KOPT-K1 (cell line): Measurements from ENCODE around the gene DSC3.

Source experiments
- H3K27ac ChIP-seq: fragments of 200-600 bp; sonication (generic); 2 replicates; pipeline ENCODE4 v1.5.1; 2016; ENCODE audit warnings: antibody characterized with exemption, mild to moderate bottlenecking, low read depth, low read length; ENCODE audit not compliant: poor library complexity, severe bottlenecking
- H3K36me3 ChIP-seq: fragments of 200-600 bp; sonication (generic); 2 replicates; pipeline ENCODE4 v1.5.1; 2017; ENCODE audit warnings: antibody characterized with exemption, mild to moderate bottlenecking, low read length, moderate library complexity; ENCODE audit not compliant: insufficient read depth
- H3K9me3 ChIP-seq: fragments of 200-600 bp; sonication (generic); 2 replicates; pipeline ENCODE4 v1.5.1; 2017; ENCODE audit warnings: antibody characterized with exemption, low read length, mild to moderate bottlenecking; ENCODE audit not compliant: insufficient read depth, poor library complexity, severe bottlenecking

Gene DSC3

DNA sequence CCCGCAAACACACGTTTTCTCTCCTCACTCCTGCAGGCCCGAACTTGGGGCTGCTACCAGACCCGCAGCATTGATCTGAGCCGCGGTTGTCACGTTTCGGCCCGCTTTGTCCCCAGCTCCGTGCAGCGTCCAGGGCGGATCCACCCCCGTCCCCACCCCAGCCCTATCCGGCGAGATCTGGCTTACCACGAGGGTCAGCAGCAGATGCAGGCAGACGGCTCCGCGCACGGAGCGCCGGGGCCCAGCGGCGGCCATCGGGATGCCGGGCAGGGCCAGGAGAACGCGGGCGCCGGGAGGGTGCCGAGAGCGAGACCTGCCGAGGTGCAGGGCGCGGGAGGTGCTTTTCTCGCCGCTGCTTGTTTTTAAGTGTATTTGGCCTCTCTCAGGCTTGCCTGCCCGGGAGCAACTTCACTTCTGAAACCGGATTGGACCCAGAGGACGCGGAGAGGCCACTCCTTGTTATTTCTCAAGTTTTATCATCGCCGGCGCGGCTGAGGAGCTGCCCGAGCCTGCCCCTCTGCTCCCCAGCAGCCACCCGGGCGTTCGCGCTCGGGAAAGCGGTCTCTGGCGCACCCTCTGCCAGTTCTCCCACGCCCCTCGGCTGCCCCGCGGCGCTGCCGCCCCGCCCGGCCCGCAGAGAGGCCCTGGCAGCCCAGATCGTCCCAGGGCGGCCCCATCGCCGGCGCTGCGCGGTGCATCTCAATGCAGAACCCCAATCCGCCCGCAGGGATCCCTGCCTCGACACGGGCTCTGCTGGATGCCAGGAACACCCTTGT is at the start of gene DSC3:
DSC3 (minus strand) TSS at position 337 of the 776 bp plus-strand sequence; CDS start at position 255, 82 bp downstream.
- H3K27ac ChIP-seq, result no peak within 1 kb of the TSS
- H3K36me3 ChIP-seq, result no peaks in the 10 kb centered on the region
- no peaks in the 10 kb centered on the region for H3K9me3 ChIP-seq

DNA sequence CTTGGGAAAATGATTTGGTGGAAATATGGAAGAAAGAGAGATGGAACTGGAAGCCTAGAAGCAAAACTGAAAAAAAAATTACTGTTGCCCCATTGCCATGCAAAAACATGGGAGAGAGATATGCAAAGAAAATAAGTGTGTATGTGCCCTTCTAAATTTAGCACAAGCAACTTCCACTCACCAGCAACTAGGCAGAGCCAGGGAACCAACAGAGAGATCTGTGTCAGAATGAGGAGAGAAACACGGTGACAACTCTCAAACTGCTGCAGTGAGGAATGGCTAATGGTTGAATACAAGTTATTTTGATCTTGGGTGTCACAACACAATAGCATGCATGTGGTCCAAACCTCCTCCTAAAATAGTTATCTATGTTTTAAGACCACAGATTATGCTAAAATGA is 48.8 kb upstream of the DSC3 start:
- Histone ChIP-seq H3K9me3 (no peaks in the 10 kb centered on the region), H3K36me3 (no peaks in the 10 kb centered on the region), H3K27ac (no peak overlapping the region)

DNA sequence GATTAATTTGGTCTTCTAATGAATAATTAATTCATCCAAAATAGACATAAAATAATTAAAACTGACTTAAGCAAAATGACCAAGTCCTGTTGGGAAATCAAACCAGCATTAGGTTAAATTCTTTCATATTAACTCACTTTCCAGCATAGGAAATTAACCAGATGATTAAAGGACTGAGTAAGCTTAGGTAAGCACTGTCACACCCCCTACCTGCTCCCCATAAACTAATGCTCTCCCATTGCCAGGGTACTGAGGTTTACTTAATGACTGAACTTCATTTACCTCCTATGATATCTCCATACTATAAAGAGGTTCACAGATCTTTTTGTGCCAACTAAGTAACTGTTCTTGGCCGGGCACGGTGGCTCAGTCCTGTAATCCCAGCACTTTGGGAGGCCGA is 46.0 kb upstream of the DSC3 start:
- no peaks in the 10 kb centered on the region for H3K9me3 ChIP-seq
- H3K27ac ChIP-seq, result no peak overlapping the region
- no peaks in the 10 kb centered on the region for H3K36me3 ChIP-seq

DNA sequence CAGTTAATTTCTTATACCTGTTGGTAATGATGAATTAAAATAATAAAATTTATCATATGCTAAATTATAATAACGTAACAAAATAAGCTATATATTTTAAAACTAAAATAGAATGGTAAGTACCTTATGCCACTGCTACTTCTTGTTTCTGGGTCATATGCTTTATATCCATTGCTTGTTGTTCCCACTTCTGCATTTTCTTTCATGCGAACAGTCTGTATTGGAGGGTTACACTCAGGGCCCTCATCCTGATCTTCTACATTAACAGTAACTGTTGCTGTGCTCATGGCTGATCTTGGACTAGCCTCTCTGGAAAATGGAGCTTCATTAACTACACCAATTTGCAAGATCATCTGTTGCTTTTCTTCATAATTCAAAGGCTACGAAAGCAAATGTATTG is 37.4 kb upstream of the DSC3 start:
- H3K27ac ChIP-seq, result no peak overlapping the region
- no peaks in the 10 kb centered on the region for H3K36me3 ChIP-seq
- H3K9me3 ChIP-seq, result no peaks in the 10 kb centered on the region

DNA sequence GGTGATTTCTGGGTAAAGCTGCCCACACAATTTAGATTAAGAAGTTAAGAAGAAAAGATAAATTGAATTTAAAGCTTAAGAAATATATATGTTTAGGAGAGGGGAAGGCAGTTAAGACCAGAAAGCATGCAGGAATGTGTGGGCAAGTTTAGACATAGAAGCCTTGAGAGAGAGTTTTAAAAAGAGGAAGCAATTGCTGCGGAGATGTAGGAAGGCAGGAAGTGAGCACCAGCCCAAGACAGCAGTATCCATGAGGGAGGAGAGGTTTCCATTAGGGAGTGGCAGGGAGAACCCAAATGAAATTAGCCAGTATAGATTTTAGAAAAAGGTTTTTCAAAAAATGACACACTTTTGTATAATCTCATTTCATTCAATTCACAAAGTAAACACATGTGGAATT is 35.3 kb upstream of the DSC3 start:
- Histone ChIP-seq H3K36me3 (no peaks in the 10 kb centered on the region), H3K9me3 (no peaks in the 10 kb centered on the region), H3K27ac (no peak overlapping the region)

DNA sequence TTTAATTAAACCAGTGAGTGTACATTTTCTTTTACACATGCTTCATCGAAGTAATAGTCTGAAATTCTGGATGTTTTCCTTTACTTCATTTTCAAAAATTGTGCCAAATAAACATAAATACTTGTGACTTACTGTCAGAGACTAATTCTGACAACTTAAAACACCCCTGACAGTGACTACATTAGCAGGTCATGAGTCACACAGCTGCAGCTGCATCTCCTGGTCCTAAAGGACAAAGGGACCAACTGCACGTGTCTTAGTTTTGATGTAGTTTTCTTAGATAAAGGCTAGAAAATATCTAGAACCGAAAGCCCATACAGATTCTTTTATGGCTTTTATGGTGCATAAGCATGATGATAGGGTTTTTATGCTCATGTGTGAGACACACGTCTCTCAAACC is 29.6 kb upstream of the DSC3 start:
- no peaks in the 10 kb centered on the region for H3K9me3 ChIP-seq
- H3K27ac ChIP-seq, result no peak overlapping the region
- H3K36me3 ChIP-seq, result no peaks in the 10 kb centered on the region

DNA sequence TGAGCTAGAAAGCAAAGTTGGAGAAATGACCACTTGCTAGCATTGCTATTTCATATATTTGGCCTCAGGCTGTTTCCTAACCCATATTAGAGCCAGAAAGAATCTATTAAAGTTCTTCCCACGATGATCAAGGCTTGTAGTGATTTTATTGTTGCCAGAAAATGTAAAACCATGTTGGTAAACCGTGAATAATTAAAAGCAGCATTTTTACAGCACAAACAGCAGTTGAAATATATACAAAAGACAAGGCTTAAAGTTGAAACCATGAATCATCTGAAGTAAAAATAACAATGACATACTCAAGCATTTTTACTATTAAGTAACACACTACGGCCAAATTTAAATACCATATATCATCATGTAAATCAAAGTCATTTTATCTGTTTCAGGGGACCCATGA is 27.7 kb upstream of the DSC3 start:
- Histone ChIP-seq H3K9me3 (no peaks in the 10 kb centered on the region), H3K36me3 (no peaks in the 10 kb centered on the region), H3K27ac (no peak overlapping the region)

DNA sequence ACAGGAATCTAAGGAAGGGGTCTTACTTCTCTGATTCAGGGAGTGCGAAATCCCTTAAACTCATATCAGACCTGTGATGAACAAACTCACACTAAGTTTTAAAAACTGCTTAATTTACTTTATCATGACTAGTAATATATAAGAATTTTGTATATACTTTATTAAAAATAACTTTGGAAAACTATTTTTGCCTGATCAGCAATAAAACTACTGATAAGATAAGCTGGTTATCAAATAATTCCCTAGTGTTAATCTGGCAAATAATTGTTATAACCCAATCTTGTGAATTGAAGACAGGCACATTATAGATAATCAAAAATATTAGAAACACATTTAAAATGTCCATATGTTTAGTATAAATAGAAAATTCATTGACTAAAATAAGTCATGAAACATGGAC is 23.7 kb upstream of the DSC3 start:
- no peak overlapping the region for H3K27ac ChIP-seq
- no peaks in the 10 kb centered on the region for H3K9me3 ChIP-seq
- H3K36me3 ChIP-seq, result no peaks in the 10 kb centered on the region

DNA sequence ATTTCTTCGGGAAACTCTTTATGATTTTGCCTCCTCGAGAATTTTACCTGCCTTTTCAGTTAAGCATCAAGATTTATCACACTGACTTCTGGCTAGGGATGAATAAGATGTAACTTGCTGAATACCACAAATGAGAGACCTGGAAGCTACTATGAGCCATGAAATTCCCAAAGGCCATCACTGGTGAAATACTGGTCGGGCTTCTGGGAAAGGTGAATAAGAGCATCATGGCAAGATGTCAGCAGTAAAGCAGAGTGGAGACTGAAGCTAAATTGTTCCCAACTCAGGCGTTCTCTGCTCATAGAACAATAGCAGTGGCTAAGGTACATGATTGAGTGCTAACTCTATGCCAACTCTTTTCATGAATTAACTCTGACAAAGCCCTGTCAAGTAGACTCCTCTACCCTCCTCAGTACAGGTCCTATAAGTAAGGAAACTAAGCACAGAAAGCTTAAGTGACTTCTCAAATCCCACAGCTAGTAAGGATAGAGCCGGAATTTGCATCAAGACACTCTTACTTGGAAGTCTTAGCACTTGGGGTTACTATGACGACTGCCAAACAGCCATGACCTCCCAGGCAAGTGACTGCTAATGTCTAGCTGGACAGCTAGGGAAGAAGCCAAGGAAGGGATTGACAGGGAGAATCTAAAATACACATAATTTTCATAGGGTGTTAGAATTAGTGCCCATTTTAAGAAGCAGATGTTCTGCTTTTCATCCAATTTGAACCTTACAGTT is 22.7 kb upstream of the DSC3 start:
- Histone ChIP-seq H3K36me3 (no peaks in the 10 kb centered on the region), H3K27ac (no peak overlapping the region), H3K9me3 (no peaks in the 10 kb centered on the region)

DNA sequence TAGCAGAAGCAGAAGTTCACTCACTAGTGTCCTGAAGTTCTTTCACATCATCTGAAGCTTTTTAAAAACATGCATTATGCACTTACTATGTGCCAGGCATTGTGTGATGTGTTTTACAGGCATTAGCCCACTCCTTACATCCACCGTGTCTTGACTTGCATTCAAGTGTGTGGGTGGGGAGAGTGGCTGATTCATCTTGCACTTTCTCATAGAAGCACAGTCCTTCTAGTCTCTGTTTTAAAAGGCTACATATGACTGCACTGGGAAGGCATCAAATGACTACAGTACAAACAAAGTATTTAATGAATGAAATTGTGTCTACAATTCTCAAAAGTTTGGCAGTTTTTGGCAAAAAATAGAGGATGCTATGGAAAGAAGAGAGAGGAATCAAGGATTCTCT is 21.6 kb upstream of the DSC3 start:
- no peak overlapping the region for H3K27ac ChIP-seq
- H3K9me3 ChIP-seq, result no peaks in the 10 kb centered on the region
- H3K36me3 ChIP-seq, result no peaks in the 10 kb centered on the region

DNA sequence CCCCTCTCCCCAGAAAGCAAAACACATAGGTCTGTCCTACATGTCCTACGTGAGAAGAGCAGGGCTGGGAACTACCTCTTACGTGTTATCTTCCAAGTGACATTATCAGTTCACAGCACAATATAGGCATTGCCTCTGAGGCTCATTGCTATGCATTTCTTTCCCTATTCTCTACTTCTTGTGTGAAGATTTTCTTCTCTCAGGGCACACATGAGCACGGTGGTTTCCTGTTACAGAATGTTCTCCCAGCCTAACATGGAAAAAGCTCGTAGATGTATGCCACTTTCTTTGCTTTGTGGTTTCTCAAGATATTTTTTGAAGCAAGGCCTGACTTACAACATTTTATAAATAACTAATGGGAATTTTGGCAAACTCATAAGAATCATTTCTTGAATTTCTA is 19.4 kb upstream of the DSC3 start:
- no peaks in the 10 kb centered on the region for H3K36me3 ChIP-seq
- H3K27ac ChIP-seq, result no peak overlapping the region
- H3K9me3 ChIP-seq, result no peaks in the 10 kb centered on the region

DNA sequence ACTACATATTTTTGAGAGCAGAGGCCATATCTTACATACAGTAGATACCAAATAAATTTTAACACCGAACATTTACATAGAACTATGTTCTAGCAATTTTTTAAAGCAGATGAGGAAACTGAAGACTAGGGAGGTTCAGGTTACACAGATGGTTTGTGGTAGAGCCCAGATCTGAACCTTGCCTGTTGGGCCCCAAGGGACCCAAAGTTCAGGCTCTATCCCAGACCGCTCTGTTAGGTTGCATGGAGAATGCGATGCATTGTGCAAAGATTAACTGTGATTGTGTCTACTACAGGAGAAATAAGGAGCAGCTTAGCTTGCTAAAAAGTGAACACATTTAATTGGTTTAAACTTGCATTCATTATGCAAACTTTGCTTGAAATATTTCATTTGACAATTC is 16.4 kb upstream of the DSC3 start:
- Histone ChIP-seq H3K9me3 (no peaks in the 10 kb centered on the region), H3K36me3 (no peaks in the 10 kb centered on the region), H3K27ac (no peak overlapping the region)

DNA sequence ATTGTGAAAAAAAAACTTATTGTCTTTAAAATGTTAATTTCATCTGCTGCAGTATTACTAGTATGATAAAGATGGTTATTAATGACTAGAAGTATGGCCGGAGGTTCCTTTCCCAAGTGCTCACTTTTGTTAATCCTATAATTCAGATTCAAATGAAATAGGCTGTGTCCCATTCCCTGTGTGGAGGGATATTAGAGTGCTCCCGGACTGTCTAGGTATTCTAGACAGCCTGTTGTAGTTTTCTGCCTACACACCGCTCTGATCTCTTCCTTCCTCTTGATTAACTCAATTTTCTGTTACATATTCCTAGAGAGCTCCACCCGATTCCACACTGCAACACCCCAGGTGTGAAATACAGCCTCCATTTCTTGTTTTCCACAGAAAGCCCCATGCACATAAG is 15.4 kb upstream of the DSC3 start:
- no peak overlapping the region for H3K27ac ChIP-seq

DNA sequence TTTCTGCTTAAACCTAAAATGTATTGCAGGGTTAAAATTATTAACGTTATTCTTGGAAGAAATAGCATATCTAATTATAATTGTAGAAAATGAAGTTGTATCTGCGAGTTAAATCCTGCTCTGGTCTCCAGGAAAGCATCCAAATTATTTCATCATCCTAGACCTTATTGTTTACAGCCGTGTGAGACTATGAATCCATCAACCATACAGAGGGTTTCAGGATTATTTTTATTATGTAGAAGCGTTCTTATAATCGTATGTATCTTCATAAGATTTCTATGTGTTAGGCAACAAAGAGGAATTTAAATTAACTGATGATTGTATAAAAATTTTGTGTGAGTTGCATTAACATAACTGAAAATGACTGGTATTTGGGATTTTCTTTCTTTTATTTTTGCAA is 14.5 kb upstream of the DSC3 start:
- H3K27ac ChIP-seq, result no peak overlapping the region
- H3K36me3 ChIP-seq, result no peaks in the 10 kb centered on the region
- no peaks in the 10 kb centered on the region for H3K9me3 ChIP-seq

More for the DNA sequence above, 15.4 kb upstream of the DSC3 start:
- Histone ChIP-seq H3K36me3 (no peaks in the 10 kb centered on the region), H3K9me3 (no peaks in the 10 kb centered on the region)

DNA sequence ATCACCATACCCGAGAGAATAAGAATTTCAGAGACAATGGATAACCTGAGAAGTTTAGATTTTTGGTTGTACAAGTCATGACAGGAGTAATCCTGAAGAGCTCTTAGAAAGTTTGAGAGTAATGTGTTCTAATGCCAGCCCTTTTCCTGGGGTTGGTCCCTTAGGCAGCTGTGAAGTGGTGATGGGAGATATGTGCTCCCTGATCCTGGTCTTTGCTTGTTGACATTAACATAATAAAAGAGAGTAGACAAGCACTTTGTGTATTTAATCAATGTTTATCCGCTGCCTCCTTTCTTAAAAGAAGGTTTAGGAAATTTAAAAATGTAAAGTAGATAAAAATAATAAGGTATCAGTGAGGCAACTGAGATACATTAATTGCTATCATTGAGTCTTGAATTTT is 13.8 kb upstream of the DSC3 start:
- H3K9me3 ChIP-seq, result no peaks in the 10 kb centered on the region
- no peaks in the 10 kb centered on the region for H3K36me3 ChIP-seq
- H3K27ac ChIP-seq, result no peak overlapping the region

DNA sequence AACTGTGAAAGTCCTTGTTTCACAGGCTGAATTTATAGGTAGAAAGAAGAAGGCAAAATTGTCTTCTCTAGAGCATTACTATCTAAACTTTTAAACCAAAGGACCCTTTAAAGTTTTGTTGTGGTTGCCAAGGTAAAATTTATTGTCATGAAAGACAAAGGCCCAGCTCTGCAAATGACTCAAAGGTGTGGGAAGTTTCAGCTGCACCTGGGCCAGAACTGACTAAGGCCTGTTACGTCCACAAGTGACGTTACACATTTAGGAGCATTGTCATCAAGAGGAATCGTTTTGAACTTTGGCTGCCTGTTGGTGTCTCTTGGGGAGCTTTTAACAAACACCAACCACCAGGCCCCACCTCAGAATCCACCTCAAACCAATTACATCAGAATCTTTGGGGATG is 8.1 kb upstream of the DSC3 start:
- H3K27ac ChIP-seq, result no peak overlapping the region
- H3K36me3 ChIP-seq, result no peaks in the 10 kb centered on the region

More for the DNA sequence above, 8.1 kb upstream of the DSC3 start:
- no peaks in the 10 kb centered on the region for H3K9me3 ChIP-seq
